Endothelial cell (in vitro differentiated cells): ENCODE measurements around the gene CCDC15. TPM values are rescaled to one million over a fixed set of nuclear protein-coding genes. Genes with fewer than 3 reads are reported as not detected.

Experiments used
- DNase-seq: peaks from one replicate; pipeline ENCODE4 v3.0.0; 2021; ENCODE audit warnings: low spot score
- H3K27ac Mint-ChIP-seq: one replicate; pipeline ENCODE4 v1.8.0; 2021; ENCODE audit warnings: mixed read lengths, inconsistent platforms; ENCODE audit not compliant: unreplicated experiment
- H3K27me3 Mint-ChIP-seq: one replicate; pipeline ENCODE4 v1.8.0; 2021; ENCODE audit warnings: mild to moderate bottlenecking, moderate library complexity, mixed read lengths, inconsistent platforms; ENCODE audit not compliant: unreplicated experiment
- H3K36me3 Mint-ChIP-seq: one replicate; pipeline ENCODE4 v1.8.0; 2021; ENCODE audit warnings: mild to moderate bottlenecking, low read depth, mixed read lengths, inconsistent platforms; ENCODE audit not compliant: unreplicated experiment
- H3K4me1 Mint-ChIP-seq: one replicate; pipeline ENCODE4 v1.8.0; 2021; ENCODE audit warnings: mild to moderate bottlenecking, mixed read lengths, inconsistent platforms; ENCODE audit not compliant: unreplicated experiment
- H3K4me3 Mint-ChIP-seq: one replicate; pipeline ENCODE4 v1.8.0; 2021; ENCODE audit warnings: mild to moderate bottlenecking, mixed read lengths, inconsistent platforms; ENCODE audit not compliant: unreplicated experiment
- H3K9me3 Mint-ChIP-seq: one replicate; pipeline ENCODE4 v1.8.0; 2021; ENCODE audit warnings: mixed read lengths, inconsistent platforms; ENCODE audit not compliant: unreplicated experiment
- CTCF ChIP-seq: fragments of 200-600 bp; sonication (generic); IDR thresholded peaks from one replicate; pipeline ENCODE4 v1.5.0; 2021; ENCODE audit warnings: antibody characterized with exemption; ENCODE audit not compliant: unreplicated experiment
- total RNA-seq: library from RNA; stranded (reverse); fragmentation: NEBNext Ultra II Directional; extraction: Animal tissue kit (Norgen Biotek cat#: 25700); gene quantifications from one replicate; pipeline ENCODE4 v1.2.1, GENCODE V29; 2021; ENCODE audit not compliant: unreplicated experiment

The CCDC15 gene
- total RNA-seq, 1 donor from 2014 or later, result 2.4 TPM

GRCh38 chr11:125070699-125071254, 116.8 kb downstream of the CCDC15 start:
- no peak overlapping the region for H3K4me3 Mint-ChIP-seq
- H3K9me3 Mint-ChIP-seq, result no peaks in the 10 kb centered on the region
- peaks cover 19% of the 10 kb centered on the region for H3K27me3 Mint-ChIP-seq
- H3K36me3 Mint-ChIP-seq, result no peaks in the 10 kb centered on the region
- H3K27ac Mint-ChIP-seq, result no peak overlapping the region
- TF ChIP-seq CTCF, result no peak
- peaks cover 24% of the 10 kb centered on the region for H3K4me1 Mint-ChIP-seq
- DNase-seq, result no peak

GRCh38 chr11:125071435-125071834, 117.4 kb downstream of the CCDC15 start:
- H3K36me3 Mint-ChIP-seq, result no peaks in the 10 kb centered on the region
- H3K4me3 Mint-ChIP-seq, result no peak overlapping the region
- H3K9me3 Mint-ChIP-seq, result no peaks in the 10 kb centered on the region
- H3K27me3 Mint-ChIP-seq, result peaks cover 19% of the 10 kb centered on the region
- TF ChIP-seq CTCF, result no peak
- DNase-seq, result no peak
- H3K4me1 Mint-ChIP-seq, result peaks cover 24% of the 10 kb centered on the region
- H3K27ac Mint-ChIP-seq, result no peak overlapping the region

GRCh38 chr11:125071846-125072217, 117.8 kb downstream of the CCDC15 start:
- no peaks in the 10 kb centered on the region for H3K36me3 Mint-ChIP-seq
- peaks cover 24% of the 10 kb centered on the region for H3K4me1 Mint-ChIP-seq
- no peak for DNase-seq
- H3K27me3 Mint-ChIP-seq, result peaks cover 19% of the 10 kb centered on the region
- no peaks in the 10 kb centered on the region for H3K9me3 Mint-ChIP-seq
- H3K4me3 Mint-ChIP-seq, result no peak overlapping the region
- H3K27ac Mint-ChIP-seq, result no peak overlapping the region
- TF ChIP-seq CTCF, result no peak

- Mint-ChIP-seq H3K4me3 (no peak overlapping the region), H3K4me1 (peaks cover 26% of the 10 kb centered on the region)
These were observed 118.4 kb downstream of the CCDC15 start for GRCh38 chr11:125072218-125072960.

More at GRCh38 chr11:125072218-125072960, 118.4 kb downstream of the CCDC15 start:
- Mint-ChIP-seq H3K27me3 (peaks cover 19% of the 10 kb centered on the region), H3K27ac (no peak overlapping the region), H3K36me3 (no peaks in the 10 kb centered on the region), H3K9me3 (no peaks in the 10 kb centered on the region)
- no peak for DNase-seq
- no peak for TF ChIP-seq CTCF
